HCT116 (cell line): ENCODE data around the gene COL23A1. TPM values are rescaled to one million over a fixed set of nuclear protein-coding genes. Genes with fewer than 3 reads are reported as not detected.

Experiments
- ATAC-seq: fragments of 200-7000 bp; cut with Tn5 transposase; 2 replicates; pipeline ENCODE4 v1.9.1; 2020; ENCODE audit warnings: mild to moderate bottlenecking, moderate library complexity
- BruUV-seq: library from RNA; stranded (reverse); fragments of 400-500 nt; replicated peaks from 2 replicates; lab custom pipeline; 2021; lab: Mats Ljungman, UMichigan
- CTCF ChIA-PET: fragments of 300-600 bp; sonication (Branson Sonifier 250); formaldehyde crosslinking; loops from one replicate; lab custom pipeline; 2021; ENCODE audit warnings: antibody characterized with exemption; lab: Charles Lee
- POLR2A ChIA-PET: fragments of 300-600, 350-600 bp; sonication (Branson Sonifier 250); formaldehyde crosslinking; loops from one replicate; lab custom pipeline; 2021; ENCODE audit warnings: antibody characterized with exemption; lab: Charles Lee
- RAD21 ChIA-PET, 2 experiments: fragments of 300-600 bp; sonication (Branson Sonifier 250); formaldehyde crosslinking; loops; one replicate each; lab custom pipeline; 2023; ENCODE audit warnings: low total read pairs in 2 of 2; ENCODE audit not compliant: uncharacterized antibody in 2 of 2, unreplicated experiment in 2 of 2, low non-redundant PET in 1 of 2; lab: Charles Lee
- DNase-seq: peaks from one replicate; pipeline ENCODE4 v3.0.0-alpha.2; 2010; ENCODE audit warnings: low read depth, low spot score
- H2AFZ ChIP-seq: fragments of 200-600 bp; shearing (Covaris generic), sonication (generic); 2 replicates; pipeline ENCODE4 v1.6.1; 2017; ENCODE audit warnings: low read depth, mixed run types, mixed read lengths, antibody characterized with exemption, low read length; ENCODE audit not compliant: poor library complexity, severe bottlenecking
- H3K27ac ChIP-seq: 2 replicates; pipeline ENCODE4 v1.5.1; 2012; ENCODE audit warnings: low read depth, low read length
- H3K27me3 ChIP-seq: fragments of 200-600 bp; sonication (generic); 2 replicates; pipeline ENCODE4 v1.6.1; 2016; ENCODE audit warnings: mixed run types, low read length, mixed read lengths; ENCODE audit not compliant: insufficient read depth
- H3K36me3 ChIP-seq, 2 experiments: fragments of 200-500 bp in 1 of 2; fragments of 200-600 bp in 1 of 2; sonication (Bioruptor generic) in 1 of 2; sonication (generic) in 1 of 2; 2 replicates each; pipeline versions ENCODE4 v1.5.1 to v1.6.1; 2014 to 2016; ENCODE audit warnings: low read length in 2 of 2, inconsistent platforms in 1 of 2, mixed read lengths in 1 of 2, mixed run types in 1 of 2; ENCODE audit not compliant: insufficient read depth in 2 of 2, control insufficient read depth in 1 of 2
- H3K4me1 ChIP-seq, 2 experiments: fragments of 200-600 bp in 1 of 2; sonication (generic) in 1 of 2; 2 replicates each; pipeline versions ENCODE4 v1.5.1 to v1.6.1; 2012 to 2017; ENCODE audit warnings: low read length in 2 of 2, inconsistent platforms in 1 of 2, mild to moderate bottlenecking in 1 of 2, mixed read lengths in 1 of 2, mixed run types in 1 of 2, moderate library complexity in 1 of 2; ENCODE audit not compliant: insufficient read depth in 2 of 2, control insufficient read depth in 1 of 2
- H3K4me2 ChIP-seq: fragments of 200-600 bp; sonication (generic); 2 replicates; pipeline ENCODE4 v1.6.1; 2017; ENCODE audit warnings: mixed run types, low read length, mixed read lengths
- H3K4me3 ChIP-seq, 2 experiments: fragments of 200-600 bp in 1 of 2; sonication (generic) in 1 of 2; replicated peaks in 1 of 2; 2 replicates each; pipeline ENCODE4 v1.5.1; 2011 to 2016; ENCODE audit warnings: low read length in 2 of 2, control low read depth in 1 of 2, low read depth in 1 of 2, mild to moderate bottlenecking in 1 of 2, mixed read lengths in 1 of 2, mixed run types in 1 of 2
- H3K79me2 ChIP-seq: fragments of 200-600 bp; sonication (generic); 2 replicates; pipeline ENCODE4 v1.6.1; 2017; ENCODE audit warnings: mild to moderate bottlenecking, mixed run types, low read length, moderate library complexity, mixed read lengths; ENCODE audit not compliant: insufficient read depth
- H3K9ac ChIP-seq: fragments of 200-600 bp; sonication (generic); 2 replicates; pipeline ENCODE4 v1.6.1; 2016; ENCODE audit warnings: low read length, mixed read lengths
- H3K9me2 ChIP-seq: fragments of 200-600 bp; sonication (generic), shearing (Covaris generic); 2 replicates; pipeline ENCODE4 v1.6.1; 2017; ENCODE audit warnings: mixed run types, mild to moderate bottlenecking, moderate library complexity; ENCODE audit not compliant: insufficient read depth
- H3K9me3 ChIP-seq, 2 experiments: fragments of 200-500 bp in 1 of 2; fragments of 200-600 bp in 1 of 2; sonication (Bioruptor generic) in 1 of 2; sonication (generic) in 1 of 2; 2 replicates each; pipeline ENCODE4 v1.6.1; 2014 to 2017; ENCODE audit warnings: low read length in 2 of 2, mixed read lengths in 2 of 2, inconsistent platforms in 1 of 2, low read depth in 1 of 2, mild to moderate bottlenecking in 1 of 2, mixed run types in 1 of 2, moderate library complexity in 1 of 2; ENCODE audit not compliant: control insufficient read depth in 1 of 2, insufficient read depth in 1 of 2
- H4K20me1 ChIP-seq: fragments of 200-600 bp; sonication (generic), shearing (Covaris generic); 2 replicates; pipeline ENCODE4 v1.6.1; 2017; ENCODE audit warnings: mixed run types, mild to moderate bottlenecking, moderate library complexity; ENCODE audit not compliant: insufficient read depth
- ATF3 ChIP-seq: IDR thresholded peaks from 2 replicates; pipeline ENCODE4 v1.6.1; 2012
- CBX3 ChIP-seq: IDR thresholded peaks from 2 replicates; pipeline ENCODE4 v1.6.1; 2012; ENCODE audit warnings: low read depth
- CEBPB ChIP-seq: IDR thresholded peaks from 2 replicates; pipeline ENCODE4 v1.6.1; 2012; ENCODE audit warnings: low read depth
- EGR1 ChIP-seq: IDR thresholded peaks from 2 replicates; pipeline ENCODE4 v1.6.1; 2012; ENCODE audit warnings: low read depth
- EZH2 ChIP-seq: fragments of 200-600 bp; sonication (generic); IDR thresholded peaks from 2 replicates; pipeline ENCODE4 v1.6.1; 2017; ENCODE audit warnings: antibody characterized with exemption, mixed run types
- EZH2phosphoT487 ChIP-seq: fragments of 200-600 bp; IDR thresholded peaks from 2 replicates; pipeline ENCODE4 v1.6.1; 2018; ENCODE audit warnings: antibody characterized with exemption, borderline replicate concordance
- FOSL1 ChIP-seq: IDR thresholded peaks from 2 replicates; pipeline ENCODE4 v1.6.1; 2012; ENCODE audit warnings: low read depth
- POLR2A ChIP-seq: IDR thresholded peaks from 2 replicates; pipeline ENCODE4 v1.7.0; 2011; ENCODE audit warnings: borderline replicate concordance; ENCODE audit not compliant: insufficient read depth, insufficient read length; ENCODE audit errors: extremely low read depth
- POLR2AphosphoS5 ChIP-seq: IDR thresholded peaks from 2 replicates; pipeline ENCODE4 v1.6.1; 2011; ENCODE audit warnings: mild to moderate bottlenecking, low read depth, low read length, moderate library complexity
- RAD21 ChIP-seq: IDR thresholded peaks from 2 replicates; pipeline ENCODE4 v1.6.1; 2012; ENCODE audit warnings: low read depth, mild to moderate bottlenecking
- REST ChIP-seq: IDR thresholded peaks from 2 replicates; pipeline ENCODE4 v1.6.1; 2012; ENCODE audit warnings: low read depth
- SIN3A ChIP-seq: IDR thresholded peaks from 2 replicates; pipeline ENCODE4 v1.6.1; 2012; ENCODE audit warnings: low read depth
- SP1 ChIP-seq: IDR thresholded peaks from 2 replicates; pipeline ENCODE4 v1.6.1; 2012; ENCODE audit warnings: low read depth
- SRF ChIP-seq: IDR thresholded peaks from 2 replicates; pipeline ENCODE4 v1.6.1; 2012; ENCODE audit warnings: low read depth
- TCF7L2 ChIP-seq: IDR thresholded peaks from 2 replicates; pipeline ENCODE4 v1.7.0; 2011; ENCODE audit warnings: borderline replicate concordance, inconsistent platforms; ENCODE audit not compliant: insufficient read depth, insufficient read length; ENCODE audit errors: extremely low read depth
- ZBTB33 ChIP-seq: IDR thresholded peaks from 2 replicates; pipeline ENCODE4 v1.6.1; 2011; ENCODE audit warnings: mild to moderate bottlenecking, low read length, moderate library complexity; ENCODE audit not compliant: insufficient replicate concordance; ENCODE audit errors: extremely low read depth
- intact Hi-C: fragments of 100-400 bp; cut with micrococcal nuclease; formaldehyde crosslinking; loops from 2 replicates; pipeline ENCODE4 v1.10.0; 2022
- total RNA-seq: library from RNA; stranded (reverse); gene quantifications from one replicate; pipeline ENCODE4 v1.2.1, GENCODE V29; 2021; ENCODE audit not compliant: unreplicated experiment

The COL23A1 gene
- total RNA-seq, 1 experiment from 2014 or later, result not detected

- CTCF ChIA-PET, result no interaction called here
- POLR2A ChIA-PET, result no interaction called here
- no peak overlapping the region for H3K4me3 ChIP-seq
- no peaks in the 10 kb centered on the region for H4K20me1 ChIP-seq
- RAD21 ChIA-PET, result no interaction called here
- H3K79me2 ChIP-seq, result no peaks in the 10 kb centered on the region
- H3K9me2 ChIP-seq, result no peaks in the 10 kb centered on the region
- DNase-seq, result no peak
- H2AFZ ChIP-seq, result no peak overlapping the region
- no peaks in the 10 kb centered on the region for H3K36me3 ChIP-seq
- intact Hi-C loops, result no loop called here
- no peak overlapping the region for H3K27ac ChIP-seq
- no peak overlapping the region for H3K9ac ChIP-seq
- no peaks in the 10 kb centered on the region for H3K9me3 ChIP-seq
- BruUV-seq, result no TSS peak
- TF ChIP-seq POLR2AphosphoS5 (no peak), SP1 (no peak), SRF (no peak), FOSL1 (no peak), ATF3 (no peak), EZH2 (no peak), CBX3 (no peak), POLR2A (no peak), CEBPB (no peak)
- H3K4me1 ChIP-seq, result no peaks in the 10 kb centered on the region
- H3K4me2 ChIP-seq, result no peak overlapping the region
- no peaks in the 10 kb centered on the region for H3K27me3 ChIP-seq
- ATAC-seq, result no peak
These were observed 57.1 kb downstream of the COL23A1 start for GRCh38 chr5:178533136-178533535.

- BruUV-seq, result no TSS peak
- TF ChIP-seq SIN3A (no peak), ZBTB33 (no peak), SP1 (no peak), TCF7L2 (no peak), EZH2phosphoT487 (no peak), REST (no peak), RAD21 (no peak), EZH2 (no peak), EGR1 (no peak)
- ATAC-seq (no peak), DNase-seq (no peak)
- Histone ChIP-seq H2AFZ (no peak overlapping the region), H3K27me3 (no peaks in the 10 kb centered on the region), H3K9ac (no peak overlapping the region), H3K4me2 (no peak overlapping the region), H4K20me1 (no peaks in the 10 kb centered on the region), H3K4me3 (no peak overlapping the region), H3K9me3 (no peaks in the 10 kb centered on the region), H3K27ac (no peak overlapping the region), H3K4me1 (no peaks in the 10 kb centered on the region), H3K9me2 (no peaks in the 10 kb centered on the region), H3K79me2 (no peaks in the 10 kb centered on the region), H3K36me3 (no peaks in the 10 kb centered on the region)
- RAD21 ChIA-PET, result no interaction called here
- CTCF ChIA-PET, result no interaction called here
- intact Hi-C loops, result no loop called here
- POLR2A ChIA-PET, result no interaction called here
These were observed 57.5 kb downstream of the COL23A1 start for GRCh38 chr5:178532666-178533065.
